Epithelial cell of esophagus (primary cell): ENCODE measurements around the gene PRDM16.

Experiments
- DNase-seq: peaks from one replicate; pipeline ENCODE4 v3.0.0; 2010; ENCODE audit warnings: low read depth
- H3K4me3 ChIP-seq: 2 replicates; pipeline ENCODE4 v1.5.1; 2011; ENCODE audit warnings: mild to moderate bottlenecking, low read length, control low read depth
- TF ChIP-seq, protein P1 (sequence below): IDR thresholded peaks from 2 replicates; pipeline ENCODE4 v1.5.1; 2011; ENCODE audit warnings: low read depth, mild to moderate bottlenecking, low read length, control low read depth, inconsistent platforms; ENCODE audit not compliant: insufficient read depth; ENCODE audit errors: missing control alignments

Gene PRDM16

DNA sequence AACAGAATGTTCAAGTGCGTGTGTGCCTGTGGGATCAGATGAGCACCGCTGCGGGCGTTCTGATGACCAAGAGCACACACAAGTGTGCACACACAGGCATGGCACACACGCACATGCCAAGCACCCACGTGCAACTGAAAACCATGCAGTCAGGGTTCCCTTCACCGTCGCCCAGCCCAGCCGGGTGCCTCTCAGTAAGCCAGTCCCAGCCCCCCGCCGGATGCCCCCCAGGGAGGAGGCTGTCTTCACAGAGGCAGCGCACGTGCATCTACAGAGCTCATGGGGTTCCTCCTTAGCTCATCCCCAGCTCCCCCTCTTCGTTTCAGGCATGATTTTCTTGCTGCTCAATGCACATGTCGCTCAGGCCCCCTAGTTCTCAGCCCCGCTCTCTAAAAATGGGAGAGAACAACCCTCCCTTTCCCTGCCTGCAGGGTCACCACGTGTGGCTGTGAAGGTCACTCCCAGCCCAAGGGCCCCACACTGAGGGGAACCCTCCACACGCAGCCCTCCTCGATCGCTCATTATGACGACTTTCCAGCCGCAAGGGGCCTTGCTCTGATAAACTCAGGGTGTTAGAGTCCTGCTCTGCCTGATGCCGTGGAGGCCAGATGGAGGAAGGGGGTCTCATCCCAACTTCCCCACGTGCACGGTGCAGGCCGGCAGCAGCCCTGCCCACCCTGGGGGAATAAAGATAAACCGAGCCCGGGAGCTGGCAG is 355.1 kb downstream of the PRDM16 start:
- TF ChIP-seq, protein P1, sequence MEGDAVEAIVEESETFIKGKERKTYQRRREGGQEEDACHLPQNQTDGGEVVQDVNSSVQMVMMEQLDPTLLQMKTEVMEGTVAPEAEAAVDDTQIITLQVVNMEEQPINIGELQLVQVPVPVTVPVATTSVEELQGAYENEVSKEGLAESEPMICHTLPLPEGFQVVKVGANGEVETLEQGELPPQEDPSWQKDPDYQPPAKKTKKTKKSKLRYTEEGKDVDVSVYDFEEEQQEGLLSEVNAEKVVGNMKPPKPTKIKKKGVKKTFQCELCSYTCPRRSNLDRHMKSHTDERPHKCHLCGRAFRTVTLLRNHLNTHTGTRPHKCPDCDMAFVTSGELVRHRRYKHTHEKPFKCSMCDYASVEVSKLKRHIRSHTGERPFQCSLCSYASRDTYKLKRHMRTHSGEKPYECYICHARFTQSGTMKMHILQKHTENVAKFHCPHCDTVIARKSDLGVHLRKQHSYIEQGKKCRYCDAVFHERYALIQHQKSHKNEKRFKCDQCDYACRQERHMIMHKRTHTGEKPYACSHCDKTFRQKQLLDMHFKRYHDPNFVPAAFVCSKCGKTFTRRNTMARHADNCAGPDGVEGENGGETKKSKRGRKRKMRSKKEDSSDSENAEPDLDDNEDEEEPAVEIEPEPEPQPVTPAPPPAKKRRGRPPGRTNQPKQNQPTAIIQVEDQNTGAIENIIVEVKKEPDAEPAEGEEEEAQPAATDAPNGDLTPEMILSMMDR: no peak
- no peak for DNase-seq

DNA sequence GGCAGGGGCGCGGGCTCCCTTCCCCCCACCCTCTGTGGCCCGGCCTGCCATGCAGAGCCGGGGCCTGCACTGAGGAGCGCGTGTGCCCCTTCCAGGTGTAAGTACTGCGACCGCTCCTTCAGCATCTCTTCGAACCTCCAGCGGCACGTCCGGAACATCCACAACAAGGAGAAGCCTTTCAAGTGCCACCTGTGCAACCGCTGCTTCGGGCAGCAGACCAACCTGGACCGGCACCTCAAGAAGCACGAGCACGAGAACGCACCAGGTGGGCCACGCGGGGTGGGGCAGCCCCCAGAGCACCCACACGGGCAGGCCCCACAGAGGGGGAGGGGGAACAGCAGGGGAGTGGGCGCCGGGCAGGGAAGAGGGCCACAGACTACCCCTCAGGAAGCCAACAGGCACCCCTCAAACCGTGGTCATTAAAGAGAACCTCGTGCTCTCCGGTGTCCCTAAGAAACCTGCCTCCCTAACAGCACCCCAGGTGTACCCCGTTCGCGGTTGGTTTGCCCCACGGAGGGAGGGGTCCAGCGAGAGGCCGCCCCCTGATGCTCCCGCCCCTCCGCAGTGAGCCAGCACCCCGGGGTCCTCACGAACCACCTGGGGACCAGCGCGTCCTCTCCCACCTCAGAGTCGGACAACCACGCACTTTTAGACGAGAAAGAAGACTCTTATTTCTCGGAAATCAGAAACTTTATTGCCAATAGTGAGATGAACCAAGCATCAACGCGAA is 356.6 kb downstream of the PRDM16 start:
- TF ChIP-seq, protein P1: no peak
- no peak overlapping the region for H3K4me3 ChIP-seq
- DNase-seq: no peak

More for the DNA sequence above, 355.1 kb downstream of the PRDM16 start:
- H3K4me3 ChIP-seq: no peak overlapping the region

DNA sequence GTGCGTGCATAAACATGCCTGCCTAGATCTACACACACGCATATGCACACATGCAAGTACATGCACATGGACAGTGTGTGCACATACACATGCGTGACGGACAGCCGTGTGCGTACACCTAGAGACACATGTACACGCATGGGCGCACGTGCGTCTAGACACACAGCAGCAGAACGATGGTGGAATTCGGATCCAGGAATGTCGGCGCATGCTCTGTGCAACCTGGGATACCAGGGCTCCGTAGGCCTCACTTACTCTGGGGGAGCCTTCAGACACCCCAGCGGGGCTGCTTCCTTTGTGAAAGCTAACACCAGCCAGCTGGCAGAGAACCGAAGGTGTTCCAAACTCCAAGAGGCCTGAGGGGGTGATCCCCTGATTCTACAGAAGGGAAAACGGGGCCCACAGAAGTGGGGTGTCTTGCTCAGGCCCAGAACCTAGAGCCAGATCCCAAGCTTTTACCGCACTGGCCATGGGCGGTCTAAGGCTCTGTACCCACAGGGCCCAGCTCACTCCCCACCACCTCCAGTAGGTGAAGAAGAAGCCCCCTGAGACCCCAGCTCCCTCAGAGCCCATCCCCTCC is 358.0 kb downstream of the PRDM16 start:
- no peak for DNase-seq
- no peak overlapping the region for H3K4me3 ChIP-seq
- TF ChIP-seq, protein P1: no peak

DNA sequence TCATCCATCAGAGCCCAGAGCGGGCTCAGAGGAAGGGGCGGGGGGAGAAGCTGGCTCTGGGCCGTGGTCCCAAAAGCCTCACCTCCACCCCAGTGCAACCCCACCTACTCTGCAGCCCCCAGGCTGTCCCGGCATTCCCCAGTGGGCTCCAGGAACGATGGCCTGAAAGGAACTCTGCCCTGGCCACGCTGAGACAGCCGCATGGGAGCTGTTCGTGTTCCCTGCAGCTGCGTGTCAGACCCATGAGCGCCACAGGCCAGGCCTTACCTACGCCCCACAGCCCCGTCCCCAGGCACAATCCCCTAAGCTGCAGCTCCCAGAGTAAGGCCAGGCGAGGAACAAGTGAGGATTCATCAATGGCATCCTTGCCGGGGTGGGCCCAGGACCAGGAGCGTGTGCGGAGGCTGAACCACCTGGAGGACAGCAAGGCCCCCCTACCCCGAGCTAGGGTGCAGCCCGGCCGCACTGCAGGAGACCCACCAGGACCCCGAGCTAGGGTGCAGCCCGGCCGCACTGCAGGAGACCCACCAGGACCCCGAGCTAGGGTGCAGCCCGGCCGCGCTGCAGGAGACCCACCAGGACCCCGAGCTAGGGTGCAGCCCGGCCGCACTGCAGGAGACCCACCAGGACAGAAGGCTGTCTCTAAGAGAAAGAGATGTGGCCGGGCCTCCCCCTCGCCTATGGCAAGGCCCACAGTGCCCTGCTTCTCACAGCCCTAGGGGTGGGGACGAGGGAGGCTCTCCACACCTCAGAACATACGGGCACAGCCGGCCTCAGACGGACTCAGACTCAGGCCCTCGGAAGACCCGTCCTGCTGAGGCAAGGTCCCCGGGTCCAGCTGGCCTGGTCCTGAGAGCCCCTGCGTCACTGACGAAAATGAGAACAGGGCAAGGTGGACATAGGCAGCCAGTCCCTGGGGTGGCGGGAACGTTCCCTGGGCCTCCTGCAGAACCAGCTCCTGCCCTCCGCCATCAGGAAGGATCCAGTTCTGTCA is 359.0 kb downstream of the PRDM16 start:
- H3K4me3 ChIP-seq: no peak overlapping the region
- TF ChIP-seq, protein P1: no peak
- DNase-seq: no peak

DNA sequence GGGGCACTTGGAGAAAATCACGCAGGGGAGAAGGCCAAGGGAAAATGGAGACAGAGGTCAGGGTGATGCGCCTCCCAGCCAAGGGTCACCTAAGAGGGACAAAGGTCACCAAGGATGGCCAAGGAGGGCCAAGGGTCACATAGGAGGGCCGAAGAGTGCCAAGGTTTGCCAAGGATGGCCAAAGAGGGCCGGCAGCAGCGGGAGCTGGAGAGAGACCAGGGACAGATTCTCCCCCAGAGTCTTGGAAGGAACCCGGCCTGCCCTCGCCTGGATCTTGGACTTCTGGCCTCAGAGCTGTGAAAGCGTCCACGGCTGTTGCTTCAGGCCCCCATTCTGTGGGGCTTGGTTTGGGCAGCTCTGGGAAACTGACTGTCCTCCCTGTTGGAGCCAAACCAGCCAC is 359.9 kb downstream of the PRDM16 start:
- no peak for DNase-seq
- H3K4me3 ChIP-seq: no peak overlapping the region
- TF ChIP-seq, protein P1: no peak

DNA sequence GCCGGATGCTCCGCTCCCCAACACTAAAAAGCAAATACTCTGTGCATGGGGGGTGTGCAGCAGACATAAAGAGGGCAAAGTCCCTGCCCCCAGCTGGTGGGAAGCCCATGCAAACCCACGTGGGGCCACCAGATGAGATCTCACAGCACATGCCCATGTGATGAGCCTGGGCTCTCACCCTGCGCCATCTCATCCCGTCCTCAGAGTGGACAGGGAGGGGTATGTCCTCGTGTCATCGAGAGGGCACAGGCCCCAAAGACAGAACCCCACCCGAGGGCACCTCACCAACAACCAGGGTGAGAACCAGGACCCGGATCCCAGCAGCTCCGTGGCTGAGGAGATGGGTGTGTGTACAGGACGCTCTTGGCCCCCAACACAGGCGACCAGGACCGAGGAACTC is 360.3 kb downstream of the PRDM16 start:
- H3K4me3 ChIP-seq: no peak overlapping the region
- TF ChIP-seq, protein P1: no peak
- DNase-seq: no peak
